Activated gamma-delta T cell (primary cell): ENCODE data around the gene LRRC71.

Experiments
- DNase-seq: peaks from one replicate; lab custom pipeline; 2025; lab: John Stamatoyannopoulos, UW

The LRRC71 gene

DNA sequence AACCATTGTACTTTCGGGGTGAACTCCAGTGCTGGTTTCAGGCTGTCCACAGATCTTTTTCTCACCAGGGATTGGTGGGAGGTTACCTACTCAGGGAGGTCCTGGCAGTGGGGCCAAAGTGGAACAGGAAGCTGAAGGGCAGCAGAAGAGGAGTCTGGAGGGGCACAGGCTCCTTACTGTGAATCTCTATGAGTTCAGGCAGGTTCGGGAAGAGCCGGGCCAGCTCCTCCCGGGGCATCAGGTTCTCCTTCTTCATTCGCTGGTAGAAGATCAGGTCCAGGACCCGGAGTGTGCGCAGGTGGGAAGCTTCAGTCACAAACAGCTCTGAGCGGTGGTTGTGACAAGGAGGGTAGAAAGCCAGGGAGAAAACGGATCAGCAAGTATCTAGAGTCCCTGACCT, 26.7 kb downstream of the LRRC71 start:
- no peak for DNase-seq

DNA sequence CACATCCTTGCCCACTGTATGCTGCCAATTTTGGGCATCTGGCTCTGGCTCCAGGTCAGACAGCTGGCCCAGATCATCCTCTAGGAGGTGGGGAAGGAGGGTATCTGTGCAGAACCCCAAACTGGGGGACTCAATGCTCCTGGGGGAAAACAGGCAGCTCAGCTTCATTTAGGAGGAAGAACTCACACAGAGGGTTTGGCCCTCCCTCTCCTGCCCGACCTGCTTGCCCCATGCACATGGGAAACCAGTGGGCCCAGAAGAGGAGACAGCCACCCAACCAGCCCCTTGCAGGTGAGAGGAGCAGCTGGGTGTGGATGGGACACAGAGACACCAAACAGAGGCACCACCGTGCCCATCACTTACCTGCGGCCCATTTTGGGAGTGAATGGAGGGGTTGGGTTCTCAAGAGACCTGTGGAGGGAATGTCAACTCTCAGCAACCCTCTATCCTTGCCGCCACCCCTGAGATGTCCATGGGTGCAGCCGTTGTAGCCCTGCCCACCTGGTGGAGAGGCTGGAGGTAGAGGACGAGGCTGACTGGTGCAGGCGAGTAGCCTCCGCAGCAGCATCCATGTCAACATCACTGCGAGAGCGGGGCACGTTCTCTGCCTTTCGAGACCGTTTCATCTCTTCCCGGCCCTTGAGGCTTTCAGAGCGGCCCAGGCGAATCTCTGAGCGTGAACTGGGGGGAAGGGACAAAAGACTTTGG, 27.5 kb downstream of the LRRC71 start:
- DNase-seq, result no peak

DNA sequence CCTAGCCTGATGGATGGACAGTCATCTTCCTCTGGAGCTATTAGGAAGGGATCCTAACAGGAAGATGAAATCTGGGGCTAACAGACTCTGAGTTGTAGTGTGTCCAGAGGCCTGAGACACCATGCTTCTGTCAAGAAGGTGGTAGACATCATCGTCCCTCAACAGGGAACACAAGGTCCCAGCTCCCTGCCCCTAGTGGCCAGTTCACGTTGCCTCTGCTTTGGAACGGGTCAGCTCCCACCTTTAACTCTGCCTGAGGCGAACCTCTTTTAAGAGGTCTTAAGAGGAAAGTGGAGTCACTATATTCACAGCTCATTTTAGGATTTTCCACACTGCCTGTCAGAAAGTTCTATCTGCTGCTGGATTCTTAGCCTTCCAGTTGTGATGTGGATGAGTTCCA, 28.3 kb downstream of the LRRC71 start:
- DNase-seq, result no peak

DNA sequence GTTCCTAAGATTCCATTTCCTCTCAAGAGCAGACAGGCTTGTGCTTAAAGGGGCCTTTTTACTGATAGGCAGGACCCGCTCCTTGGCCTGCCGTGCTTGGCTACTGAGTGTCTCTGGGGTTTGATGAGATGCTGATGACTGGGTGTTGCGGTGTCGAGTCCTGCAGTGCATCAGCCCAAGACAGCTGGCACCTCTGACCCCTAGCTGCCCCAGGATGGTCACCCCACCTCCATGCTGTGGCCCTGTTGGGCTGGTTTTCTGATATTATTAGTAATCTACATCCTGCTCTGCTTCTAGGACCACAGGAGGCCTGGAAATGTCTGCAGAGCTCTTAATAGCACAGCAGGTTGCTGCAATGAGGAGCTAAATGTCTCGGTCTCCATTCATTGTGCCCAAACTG, 28.7 kb downstream of the LRRC71 start:
- no peak for DNase-seq

DNA sequence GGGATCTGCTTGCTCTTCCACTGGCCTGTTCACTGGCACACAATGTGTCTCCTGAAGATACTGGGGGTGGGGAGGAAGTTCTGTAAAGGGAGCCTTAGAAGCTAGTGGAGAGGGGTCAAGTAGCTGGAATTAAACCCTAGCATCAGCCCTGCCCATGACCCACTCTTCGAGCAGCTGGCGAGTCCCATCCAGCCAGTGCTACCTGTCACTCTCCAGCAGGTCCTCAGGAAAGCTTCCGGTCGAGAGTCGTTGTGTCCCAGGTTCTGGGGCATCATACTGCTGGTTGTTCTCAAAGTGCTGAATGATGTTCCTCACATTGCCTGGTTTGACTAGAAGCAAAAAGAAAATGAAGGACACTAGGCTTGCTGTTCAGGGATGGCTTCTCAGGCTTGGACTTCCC, 30.9 kb downstream of the LRRC71 start:
- no peak for DNase-seq

DNA sequence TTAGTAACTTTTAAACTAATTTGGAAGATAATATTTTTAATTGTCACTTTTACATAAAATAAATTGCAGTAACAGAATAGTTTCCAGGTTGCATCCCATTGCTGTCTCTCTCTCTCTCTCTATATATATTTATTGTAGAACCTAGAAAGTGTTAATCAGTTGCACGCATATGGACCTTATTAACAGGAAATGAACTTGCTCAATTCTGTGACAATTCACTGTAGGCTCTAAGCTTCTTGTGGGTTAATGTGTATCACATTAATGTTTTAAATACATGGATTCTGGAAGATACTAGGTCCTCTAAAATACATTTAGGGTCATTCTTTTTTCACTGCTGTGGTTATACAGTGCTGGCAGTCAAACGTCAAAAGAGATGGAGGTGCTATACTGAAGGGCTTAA, 33.1 kb downstream of the LRRC71 start:
- DNase-seq, result no peak

DNA sequence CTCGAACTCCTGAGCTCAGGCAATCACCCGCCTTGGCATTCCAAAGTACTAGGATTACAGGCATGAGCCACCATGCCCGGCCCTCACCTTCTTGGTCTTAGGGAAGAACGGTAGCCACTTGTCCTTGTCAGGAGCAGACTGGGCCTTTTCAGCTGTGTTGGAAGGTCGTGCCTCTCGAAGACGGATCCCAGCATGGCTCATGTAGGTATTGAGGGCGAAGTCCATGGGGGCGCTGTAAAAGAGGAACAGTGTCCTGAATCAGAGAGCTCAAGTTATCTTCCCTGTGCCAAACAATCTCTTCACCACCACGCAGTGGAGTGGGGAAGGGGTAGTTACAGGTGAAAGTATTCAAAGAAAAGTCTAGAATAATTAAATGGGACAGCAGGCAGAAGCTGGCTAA, 35.9 kb downstream of the LRRC71 start:
- no peak for DNase-seq

DNA sequence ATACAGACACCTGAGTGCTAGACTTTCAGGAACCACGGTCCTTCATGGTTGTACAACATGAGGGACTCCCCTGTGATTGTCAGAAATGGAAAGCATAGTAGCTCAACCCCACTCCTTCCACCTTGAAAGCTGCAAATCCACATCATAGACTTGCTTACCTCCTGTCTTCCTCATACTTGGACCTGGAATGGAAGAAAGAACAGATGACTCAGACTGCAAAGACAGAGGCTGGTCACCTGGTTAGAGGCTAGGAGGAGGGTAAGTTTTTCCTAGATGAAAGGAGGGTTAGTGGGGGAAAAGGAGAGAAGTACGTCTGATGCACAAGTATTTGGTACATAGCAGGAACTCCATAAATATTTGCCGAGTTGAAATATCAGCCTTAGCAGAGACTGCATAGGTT, 37.2 kb downstream of the LRRC71 start:
- DNase-seq, result no peak

DNA sequence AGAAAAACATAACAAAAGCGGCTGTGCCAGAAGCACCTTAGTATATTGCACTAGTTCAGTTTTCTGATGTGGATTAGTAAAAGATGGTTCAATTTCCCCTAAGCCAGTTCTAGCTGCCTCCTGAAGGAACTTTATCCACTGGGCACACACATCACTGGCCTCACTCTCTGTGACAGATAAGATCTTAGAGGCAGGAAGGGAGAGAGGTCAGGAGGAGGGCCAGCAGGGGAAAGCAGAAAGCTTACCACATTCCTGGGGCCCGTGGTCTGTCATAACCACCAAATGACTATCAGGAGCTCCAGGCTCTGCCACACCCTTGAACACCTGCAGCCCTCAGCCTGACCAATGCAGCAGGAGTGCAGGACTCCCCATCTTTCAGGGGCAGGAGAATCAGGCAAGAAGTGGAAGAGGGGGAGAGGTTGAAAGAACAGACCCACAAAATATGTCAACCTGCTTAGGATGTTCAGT, 37.8 kb downstream of the LRRC71 start:
- no peak for DNase-seq

DNA sequence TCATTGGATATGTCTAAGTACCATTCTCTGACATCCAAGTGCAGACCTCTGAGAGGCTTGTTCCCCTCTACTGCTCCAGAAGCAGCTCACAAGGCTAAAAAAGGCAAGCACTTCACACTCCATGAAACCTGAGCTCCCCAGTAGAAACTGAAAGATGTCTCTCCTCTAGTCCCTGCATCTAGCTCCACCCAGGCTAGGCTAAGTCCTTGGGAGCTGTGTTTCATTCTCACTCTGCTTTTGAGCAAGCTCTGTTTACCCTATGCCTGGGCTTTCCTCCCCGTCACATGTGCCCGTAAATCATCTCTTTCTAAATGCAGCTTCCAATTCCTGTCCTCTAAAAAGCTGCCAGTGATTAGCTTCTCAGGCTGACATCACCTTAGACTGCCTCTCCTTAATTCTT, 39.0 kb downstream of the LRRC71 start:
- DNase-seq, result no peak

DNA sequence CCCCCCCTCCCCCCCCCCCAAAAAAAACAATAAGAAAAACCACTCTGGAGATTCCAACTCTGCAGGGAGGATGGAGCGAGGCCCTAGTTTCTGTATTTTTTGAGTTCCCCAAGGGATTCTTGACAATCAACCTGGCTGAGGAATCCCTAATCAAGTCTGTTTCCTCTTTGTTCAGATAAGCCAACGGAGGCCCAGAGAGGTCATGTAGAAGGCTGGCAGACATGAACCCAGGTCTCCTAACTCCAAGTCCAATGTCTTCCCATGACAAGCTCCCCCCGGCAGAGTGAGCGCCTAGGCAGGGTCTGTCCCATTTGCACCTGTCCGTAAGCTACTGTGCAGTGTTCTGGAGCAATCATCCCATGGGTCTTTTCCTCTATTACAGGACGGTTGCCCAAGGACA, 39.5 kb downstream of the LRRC71 start:
- no peak for DNase-seq

DNA sequence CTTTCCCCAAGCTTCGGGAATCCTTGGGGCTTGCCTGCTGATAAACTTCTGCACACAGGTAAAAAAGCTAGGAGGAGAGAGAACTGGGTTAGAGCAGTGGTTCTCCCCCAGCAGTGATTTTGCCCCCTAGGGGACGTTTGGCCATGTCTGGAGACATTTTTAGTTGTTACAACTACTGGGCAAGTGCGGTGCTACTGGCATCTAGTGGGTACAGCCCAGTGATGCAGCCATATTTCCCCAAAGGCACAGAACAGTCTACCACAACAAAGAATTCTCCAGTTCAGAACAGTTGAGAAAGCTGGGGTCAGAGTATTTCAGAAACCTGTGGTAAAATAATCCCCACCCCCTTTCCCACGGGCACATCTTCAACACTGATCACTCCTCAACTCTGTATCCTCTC, 41.3 kb downstream of the LRRC71 start:
- no peak for DNase-seq

DNA sequence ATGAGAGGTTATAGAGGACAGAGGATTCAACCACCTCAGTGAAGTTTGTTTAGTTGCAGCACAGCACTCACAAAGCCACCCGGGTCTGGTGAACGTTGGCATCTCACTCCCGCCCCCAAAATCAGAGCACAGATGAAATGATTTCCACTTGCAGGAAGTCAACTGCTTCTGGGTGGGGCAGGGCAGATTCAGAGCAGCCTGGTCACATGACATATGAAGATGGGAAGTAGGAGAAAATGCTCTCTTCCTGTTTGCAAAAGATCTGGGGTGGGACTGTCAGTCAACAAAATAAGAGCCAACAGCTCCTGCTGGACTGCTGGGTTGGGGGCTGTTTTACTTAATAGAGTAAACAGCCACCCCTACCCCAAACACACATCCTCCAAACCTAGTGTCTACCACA, 43.2 kb downstream of the LRRC71 start:
- no peak for DNase-seq

DNA sequence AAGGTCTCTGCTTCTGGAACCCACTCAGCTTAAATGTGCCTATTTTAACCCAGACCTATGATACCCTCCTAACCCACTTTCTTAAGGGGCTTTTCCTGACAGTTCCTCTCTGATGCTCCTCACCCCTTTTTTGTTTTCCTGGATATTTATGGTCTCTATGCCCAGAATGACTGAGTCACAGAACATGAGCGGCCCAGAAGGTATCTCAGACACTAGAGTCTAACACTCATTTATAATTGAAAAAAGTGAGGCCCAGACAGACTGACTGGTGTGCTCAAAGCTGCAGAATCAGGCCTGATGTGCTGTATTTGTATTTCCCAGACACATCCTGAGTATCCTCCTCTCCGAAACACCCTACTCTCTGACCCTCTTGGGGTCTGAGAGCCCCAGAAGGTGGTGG, 44.0 kb downstream of the LRRC71 start:
- DNase-seq, result no peak

DNA sequence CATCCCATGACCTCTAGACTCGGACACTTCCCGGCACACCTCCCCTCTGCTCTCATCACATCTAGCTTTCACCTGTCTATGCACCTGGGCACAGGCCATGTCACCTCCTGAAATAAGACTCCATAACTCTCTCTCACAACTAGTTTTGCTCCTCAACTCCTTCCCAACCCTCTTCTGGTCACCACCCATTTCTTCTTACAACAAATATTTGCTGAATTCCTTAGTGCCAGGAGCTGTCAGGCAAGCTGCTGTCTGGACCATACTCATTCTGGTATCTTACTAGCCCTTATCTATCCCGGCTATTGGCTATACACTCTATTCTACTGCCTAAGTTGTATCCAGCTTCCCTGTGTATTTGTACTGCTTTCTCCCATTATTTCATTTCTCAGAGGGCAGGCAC, 49.1 kb downstream of the LRRC71 start:
- DNase-seq, result no peak

DNA sequence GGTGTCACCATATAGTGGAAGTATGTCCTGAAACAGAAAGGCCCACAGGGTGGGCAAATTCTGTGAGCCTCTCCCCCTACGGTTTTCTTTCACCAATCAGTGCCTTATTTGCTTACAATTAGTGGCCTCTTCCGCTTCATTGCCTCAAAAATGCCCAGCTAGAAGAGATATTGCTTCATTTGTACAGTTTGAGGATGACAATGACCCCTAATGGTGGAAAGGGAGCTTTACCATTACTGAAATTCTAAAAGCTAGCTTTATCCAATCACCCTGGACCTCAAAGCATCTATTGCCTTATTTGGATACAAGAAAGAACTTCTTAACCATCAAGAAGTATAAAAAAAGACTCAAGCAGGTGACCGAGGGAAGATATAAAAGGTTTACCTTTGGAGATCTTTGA, 49.6 kb downstream of the LRRC71 start:
- no peak for DNase-seq

DNA sequence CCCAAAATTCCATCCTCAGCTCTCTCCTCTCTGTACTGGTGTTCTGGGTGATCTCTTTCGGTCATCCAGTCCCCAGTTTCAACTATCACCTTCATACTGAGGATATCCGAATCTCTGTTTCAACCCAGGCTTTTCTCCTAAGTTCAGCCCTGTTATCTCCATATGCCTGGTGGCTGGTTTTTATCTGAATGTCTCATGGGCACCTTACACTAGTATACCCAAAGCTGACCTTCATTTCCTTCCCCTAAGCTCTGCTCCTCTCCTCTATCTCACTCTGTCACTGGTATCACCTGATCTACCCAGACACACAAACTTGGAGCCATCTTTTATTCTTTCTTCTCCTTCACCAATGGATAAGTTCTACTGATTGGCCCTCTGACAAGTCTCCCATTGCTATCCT, 53.0 kb downstream of the LRRC71 start:
- DNase-seq, result no peak

DNA sequence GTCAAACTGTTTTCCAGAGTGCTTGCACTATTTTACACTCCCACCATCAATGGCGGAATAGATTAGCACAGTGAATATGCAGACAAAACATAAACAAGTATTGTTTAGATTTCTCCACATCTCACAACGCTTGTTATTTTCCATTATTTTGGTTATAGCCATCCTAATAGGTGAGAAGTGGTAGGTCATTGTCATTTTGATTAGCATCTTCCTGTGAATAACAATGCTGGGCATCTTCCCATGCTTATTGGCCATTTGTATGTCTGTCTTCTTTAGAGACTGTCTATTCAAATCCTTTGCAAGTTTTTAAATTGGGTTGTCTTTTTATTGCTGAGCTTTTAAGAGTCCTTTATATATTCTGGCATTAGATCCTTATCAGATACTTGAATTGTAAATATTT, 54.7 kb downstream of the LRRC71 start:
- DNase-seq, result no peak

DNA sequence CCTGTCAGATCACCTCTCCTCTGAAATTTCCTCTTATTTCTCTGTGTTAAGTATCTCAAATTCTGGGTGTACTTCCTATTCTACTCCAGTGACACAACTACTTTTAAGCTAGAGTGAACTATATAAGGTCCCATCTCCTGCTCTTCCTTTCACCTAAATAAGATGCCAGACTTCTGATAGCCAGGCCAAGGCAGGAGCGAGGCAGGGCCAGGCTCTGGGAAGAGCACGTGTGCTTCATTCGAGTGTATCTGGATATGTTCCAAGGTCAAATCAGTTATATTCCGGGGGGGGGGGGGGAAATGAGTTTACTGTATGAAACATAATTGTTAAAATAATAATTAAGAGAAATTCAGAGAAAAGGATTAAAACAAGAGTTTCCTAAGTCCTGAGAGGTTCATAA, 60.1 kb downstream of the LRRC71 start:
- no peak for DNase-seq
